22Rv1 (cell line): ENCODE data around the gene HARS2.

ENCODE experiments used
- ZFX ChIP-seq: fragments of 450-650 bp; IDR thresholded peaks from 2 replicates; pipeline ENCODE4 v1.6.1; 2017; ENCODE audit warnings: antibody characterized with exemption, borderline replicate concordance
- TF ChIP-seq, protein P1 (sequence below): fragments of 450-650 bp; IDR thresholded peaks from 2 replicates; pipeline ENCODE4 v1.5.1; 2017; ENCODE audit warnings: mild to moderate bottlenecking

DNA sequence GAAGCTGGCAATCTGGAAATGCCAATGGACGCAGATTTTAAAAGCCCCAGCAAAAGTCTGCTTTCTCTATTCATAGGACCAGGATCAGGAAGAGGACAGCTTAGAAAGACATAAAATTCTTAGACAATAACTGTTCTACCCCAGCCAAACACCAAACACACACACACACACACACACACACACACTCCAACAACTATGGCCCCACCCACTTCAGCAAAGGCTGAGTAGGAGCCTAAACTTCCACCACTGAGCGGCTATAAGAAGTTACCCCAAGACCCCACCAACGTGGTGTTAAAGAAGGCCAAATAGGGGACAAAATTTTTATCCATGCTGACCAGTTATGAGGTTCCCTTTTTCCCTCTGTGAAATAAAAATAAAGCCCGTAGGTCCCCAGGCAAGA, 41.8 kb downstream of the HARS2 start:
- TF ChIP-seq, protein P1, sequence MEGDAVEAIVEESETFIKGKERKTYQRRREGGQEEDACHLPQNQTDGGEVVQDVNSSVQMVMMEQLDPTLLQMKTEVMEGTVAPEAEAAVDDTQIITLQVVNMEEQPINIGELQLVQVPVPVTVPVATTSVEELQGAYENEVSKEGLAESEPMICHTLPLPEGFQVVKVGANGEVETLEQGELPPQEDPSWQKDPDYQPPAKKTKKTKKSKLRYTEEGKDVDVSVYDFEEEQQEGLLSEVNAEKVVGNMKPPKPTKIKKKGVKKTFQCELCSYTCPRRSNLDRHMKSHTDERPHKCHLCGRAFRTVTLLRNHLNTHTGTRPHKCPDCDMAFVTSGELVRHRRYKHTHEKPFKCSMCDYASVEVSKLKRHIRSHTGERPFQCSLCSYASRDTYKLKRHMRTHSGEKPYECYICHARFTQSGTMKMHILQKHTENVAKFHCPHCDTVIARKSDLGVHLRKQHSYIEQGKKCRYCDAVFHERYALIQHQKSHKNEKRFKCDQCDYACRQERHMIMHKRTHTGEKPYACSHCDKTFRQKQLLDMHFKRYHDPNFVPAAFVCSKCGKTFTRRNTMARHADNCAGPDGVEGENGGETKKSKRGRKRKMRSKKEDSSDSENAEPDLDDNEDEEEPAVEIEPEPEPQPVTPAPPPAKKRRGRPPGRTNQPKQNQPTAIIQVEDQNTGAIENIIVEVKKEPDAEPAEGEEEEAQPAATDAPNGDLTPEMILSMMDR: no peak
- no peak for TF ChIP-seq ZFX
